Body of pancreas (tissue), 4 donors: Measurements from ENCODE around the gene VEGFA.

Experiments
- CTCF ChIP-seq, 7 experiments: fragments of 450-650 bp in 4 of 7; fragments of 200-600 bp in 3 of 7; sonication (generic) in 3 of 7; IDR thresholded peaks; one replicate each; pipeline ENCODE4 v1.5.1; 2016 to 2019; ENCODE audit warnings: antibody characterized with exemption in 7 of 7
- POLR2A ChIP-seq, 3 donors: fragments of 450-650 bp; IDR thresholded peaks; one replicate each; pipeline ENCODE4 v1.6.1; 2016; ENCODE audit warnings: antibody characterized with exemption in 3 of 3, mild to moderate bottlenecking in 2 of 3

DNA sequence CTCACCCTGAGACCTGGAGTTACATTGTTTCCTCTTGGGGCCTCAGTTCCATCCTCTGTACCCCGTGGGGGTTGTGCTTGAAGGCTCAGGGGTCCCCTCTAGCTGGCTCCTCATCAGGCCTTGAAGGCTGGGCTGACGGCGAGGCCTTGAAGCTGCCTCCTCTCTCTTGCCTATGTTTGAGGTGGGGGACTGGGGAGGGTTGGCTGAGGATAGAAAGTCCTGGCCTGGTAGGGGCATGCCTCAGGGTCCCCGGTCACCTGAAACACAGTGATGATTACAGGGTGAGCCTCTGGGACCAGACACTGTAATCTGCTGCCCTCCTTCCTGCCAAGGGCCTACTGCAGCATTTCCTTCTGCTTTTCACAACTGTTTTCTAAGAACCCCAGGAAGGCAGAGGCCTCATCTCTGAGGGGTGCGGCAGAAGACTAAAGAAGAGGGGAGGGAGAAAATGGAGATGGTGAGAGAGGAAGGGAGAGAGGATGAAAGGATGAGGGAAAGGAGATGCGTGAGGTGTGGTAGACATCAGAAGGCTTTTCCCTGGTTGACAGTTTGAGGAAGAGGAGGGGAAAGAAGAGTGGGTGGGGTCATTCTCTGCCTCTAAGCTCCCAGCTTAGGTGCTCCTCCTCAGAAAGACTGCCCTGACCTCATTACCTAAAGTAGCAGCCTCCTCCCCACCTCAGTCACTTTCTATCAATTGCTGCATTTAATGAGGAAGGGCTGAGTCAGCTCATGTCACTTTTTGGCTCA is 29.7 kb downstream of the VEGFA start:
- TF ChIP-seq CTCF (IDR thresholded peaks at IDR 0.05) = no peak
- TF ChIP-seq POLR2A (IDR thresholded peaks at IDR 0.05) = no peak
